IPS-18c (cell line): ENCODE data around the gene KRTAP4-7.
"Not testable (repeated sequence)": the region's sequence is repeated elsewhere in the genome, so short reads cannot be mapped to it uniquely, and the experiment has no call there.

ENCODE experiments used
- H3K4me3 ChIP-seq: 2 replicates; pipeline ENCODE4 v1.7.0; 2013; ENCODE audit warnings: low read depth, mild to moderate bottlenecking, low read length, moderate library complexity; ENCODE audit not compliant: insufficient read depth
- H3K9me3 ChIP-seq: one replicate; pipeline ENCODE4 v1.6.1; 2013; ENCODE audit warnings: mild to moderate bottlenecking, low read length, moderate library complexity; ENCODE audit not compliant: control insufficient read depth, insufficient read depth

Gene KRTAP4-7

DNA sequence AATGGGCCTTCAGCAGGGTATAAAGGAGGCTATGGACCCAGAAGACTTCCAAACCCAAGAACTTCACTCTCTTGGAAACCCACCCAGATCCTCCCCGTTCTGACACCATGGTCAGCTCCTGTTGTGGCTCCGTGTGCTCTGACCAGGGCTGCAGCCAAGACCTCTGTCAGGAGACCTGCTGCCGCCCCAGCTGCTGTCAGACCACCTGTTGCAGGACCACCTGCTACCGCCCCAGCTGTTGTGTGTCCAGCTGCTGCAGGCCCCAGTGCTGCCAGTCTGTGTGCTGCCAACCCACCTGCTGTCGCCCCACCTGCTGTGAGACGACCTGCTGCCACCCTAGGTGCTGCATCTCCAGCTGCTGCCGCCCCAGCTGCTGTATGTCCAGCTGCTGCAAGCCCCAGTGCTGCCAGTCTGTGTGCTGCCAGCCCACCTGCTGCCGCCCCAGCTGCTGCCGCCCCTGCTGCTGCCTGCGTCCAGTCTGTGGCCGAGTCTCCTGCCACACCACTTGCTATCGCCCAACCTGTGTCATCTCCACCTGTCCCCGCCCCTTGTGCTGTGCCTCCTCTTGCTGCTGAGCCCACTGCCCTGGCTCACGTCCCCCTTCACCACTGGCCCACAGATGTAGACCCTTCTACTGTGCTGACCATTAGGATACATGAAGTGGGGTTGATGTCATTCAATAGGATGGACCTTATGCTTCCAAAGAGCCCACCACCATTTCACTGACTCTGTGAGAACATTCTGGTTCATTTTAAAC, at the start of gene KRTAP4-7:
KRTAP4-7 (plus strand) TSS at position 51 of the 757 bp plus-strand sequence; CDS start at position 108, 57 bp downstream.
- H3K4me3 ChIP-seq, H3K9me3 ChIP-seq: not testable (repeated sequence)

DNA sequence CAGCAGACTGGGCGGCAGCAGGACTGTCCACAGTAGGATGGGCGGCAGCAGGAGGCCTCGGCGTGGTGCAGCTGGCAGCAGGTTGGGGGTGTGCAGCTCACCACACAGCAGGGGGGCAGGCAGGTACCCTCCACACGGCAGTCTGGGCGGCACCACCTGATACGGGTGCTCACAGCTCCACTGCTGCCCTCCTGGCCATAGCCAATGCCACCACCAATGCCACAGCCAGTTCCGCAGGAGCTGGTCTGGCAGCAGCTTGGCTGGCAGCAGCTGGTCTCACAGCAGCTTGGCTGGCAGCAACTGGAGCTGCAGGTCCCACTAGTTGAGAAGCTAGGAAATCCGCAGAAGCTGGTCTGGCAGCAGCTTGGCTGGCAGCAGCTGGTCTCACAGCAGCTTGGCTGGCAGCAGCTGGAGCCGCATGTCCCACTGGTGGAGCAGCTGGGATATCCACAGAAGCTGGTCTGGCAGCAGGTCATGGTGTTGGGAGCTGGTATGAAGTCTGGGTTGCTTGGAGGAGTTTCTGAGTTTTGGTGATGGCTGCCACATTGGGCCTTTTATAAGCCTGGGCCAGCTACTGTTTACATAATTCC, 49.5 kb upstream of the KRTAP4-7 start, which contains the start of gene KRTAP1-3:
KRTAP1-3 (minus strand) TSS at position 529 of the 590 bp plus-strand sequence; CDS start at position 476, 53 bp downstream.
- not testable (repeated sequence) for H3K9me3 ChIP-seq, H3K4me3 ChIP-seq

GRCh38 chr17:41037853-41038350, 46.0 kb upstream of the KRTAP4-7 start:
- H3K9me3 ChIP-seq = no peaks in the 10 kb centered on the region

DNA sequence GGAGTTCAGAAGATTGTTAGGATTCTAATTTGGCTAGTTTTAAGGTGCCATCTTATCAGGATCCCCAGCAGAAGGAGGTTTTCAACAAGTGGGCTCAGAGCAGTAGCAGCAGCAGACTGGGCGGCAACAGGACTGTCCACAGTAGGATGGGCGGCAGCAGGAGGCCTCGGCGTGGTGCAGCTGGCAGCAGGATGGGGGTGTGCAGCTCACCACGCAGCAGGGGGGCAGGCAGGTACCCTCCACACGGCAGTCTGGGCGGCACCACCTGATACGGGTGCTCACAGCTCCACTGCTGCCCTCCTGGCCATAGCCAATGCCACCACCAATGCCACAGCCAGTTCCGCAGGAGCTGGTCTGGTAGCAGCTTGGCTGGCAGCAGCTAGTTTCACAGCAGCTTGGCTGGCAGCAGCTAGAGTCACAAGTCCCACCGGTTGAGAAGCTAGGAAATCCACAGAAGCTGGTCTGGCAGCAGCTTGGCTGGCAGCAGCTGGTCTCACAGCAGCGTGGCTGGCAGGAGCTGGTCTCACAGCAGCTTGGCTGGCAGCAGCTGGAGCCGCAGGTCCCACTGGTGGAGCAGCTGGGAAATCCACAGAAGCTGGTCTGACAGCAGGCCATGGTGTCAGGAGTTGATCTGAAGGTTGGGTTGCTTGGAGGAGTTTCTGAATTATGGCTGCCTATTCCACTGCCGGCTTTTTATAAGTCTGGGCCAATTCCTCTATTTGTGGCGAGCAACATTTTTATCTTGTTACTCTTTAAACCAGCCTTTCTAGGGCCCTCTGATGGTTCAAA, 43.0 kb upstream of the KRTAP4-7 start, which contains the start of gene KRTAP1-1:
KRTAP1-1 (minus strand) TSS at position 668 of the 789 bp plus-strand sequence; CDS start at position 615, 53 bp downstream.
- H3K4me3 ChIP-seq = not testable (repeated sequence)

More at GRCh38 chr17:41037853-41038350, 46.0 kb upstream of the KRTAP4-7 start:
- no peak overlapping the region for H3K4me3 ChIP-seq

DNA sequence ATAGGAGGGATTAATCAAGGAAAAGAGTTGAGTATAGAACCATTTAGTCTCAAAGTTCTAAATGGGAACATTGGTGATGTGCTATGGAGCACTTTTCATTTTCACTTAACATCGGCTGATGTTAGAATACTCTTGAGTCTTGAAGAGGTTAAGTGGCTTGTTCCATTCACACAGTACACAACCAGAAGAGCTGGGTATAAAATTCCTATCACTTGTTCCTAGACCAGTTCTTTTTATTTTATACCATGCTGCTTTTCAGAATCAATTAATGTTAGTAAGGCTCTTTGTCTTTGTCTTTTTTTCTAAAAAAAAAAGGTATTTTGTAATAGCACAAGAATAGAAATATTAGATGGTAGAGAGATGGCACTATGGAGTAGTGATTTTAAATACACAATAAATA, 41.0 kb upstream of the KRTAP4-7 start:
- no peaks in the 10 kb centered on the region for H3K9me3 ChIP-seq
- H3K4me3 ChIP-seq = no peak overlapping the region

More for the DNA sequence above, 43.0 kb upstream of the KRTAP4-7 start, which contains the start of gene KRTAP1-1:
- H3K9me3 ChIP-seq = not testable (repeated sequence)

- H3K4me3 ChIP-seq, H3K9me3 ChIP-seq: not testable (repeated sequence)
Observed at GRCh38 chr17:41046735-41047465, 37.0 kb upstream of the KRTAP4-7 start, which contains the start of gene KRTAP2-1. KRTAP2-1 (minus strand) TSS chr17:41047316; CDS start chr17:41047267, 49 bp downstream.

GRCh38 chr17:41048441-41048840, 35.5 kb upstream of the KRTAP4-7 start:
- no peaks in the 10 kb centered on the region for H3K9me3 ChIP-seq
- H3K4me3 ChIP-seq = no peak overlapping the region

GRCh38 chr17:41049110-41049509, 34.8 kb upstream of the KRTAP4-7 start:
- Histone ChIP-seq H3K4me3 (no peak overlapping the region), H3K9me3 (no peaks in the 10 kb centered on the region)

DNA sequence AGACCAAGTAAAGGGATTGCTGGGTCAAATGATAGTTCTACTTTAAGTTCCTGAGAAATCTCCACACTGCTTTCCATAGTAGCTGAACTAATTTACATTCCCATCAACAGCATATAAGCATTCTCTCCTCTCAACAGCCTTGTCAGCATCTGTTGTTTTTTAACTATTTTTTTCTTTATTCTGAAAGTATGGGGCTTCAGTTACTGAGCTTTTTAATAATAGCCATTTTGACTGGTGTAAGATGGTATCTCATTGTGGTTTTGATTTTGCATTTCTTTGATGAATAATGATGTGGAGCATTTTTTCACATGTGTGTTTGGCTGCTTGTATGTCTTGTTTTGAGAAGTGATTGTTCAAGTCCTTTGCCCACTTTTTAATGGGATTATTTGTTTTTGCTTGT, 31.4 kb upstream of the KRTAP4-7 start:
- H3K4me3 ChIP-seq = no peak overlapping the region
- no peaks in the 10 kb centered on the region for H3K9me3 ChIP-seq

- Histone ChIP-seq H3K4me3 (no peak overlapping the region), H3K9me3 (no peaks in the 10 kb centered on the region)
Observed at GRCh38 chr17:41054025-41054424, 29.9 kb upstream of the KRTAP4-7 start.

- H3K4me3 ChIP-seq, H3K9me3 ChIP-seq: not testable (repeated sequence)
Observed at GRCh38 chr17:41054556-41054955, 29.4 kb upstream of the KRTAP4-7 start.

- H3K4me3 ChIP-seq, H3K9me3 ChIP-seq: not testable (repeated sequence)
Observed at GRCh38 chr17:41055130-41055529, 28.8 kb upstream of the KRTAP4-7 start, which contains the start of gene KRTAP2-2. KRTAP2-2 (minus strand) TSS chr17:41055230; CDS start chr17:41055211, 19 bp downstream.

- H3K9me3 ChIP-seq = no peaks in the 10 kb centered on the region
- H3K4me3 ChIP-seq = no peak overlapping the region
Observed at GRCh38 chr17:41057547-41057946, 26.4 kb upstream of the KRTAP4-7 start.

- no peaks in the 10 kb centered on the region for H3K9me3 ChIP-seq
- H3K4me3 ChIP-seq = no peak overlapping the region
Observed at GRCh38 chr17:41058741-41059140, 25.2 kb upstream of the KRTAP4-7 start.

- H3K4me3 ChIP-seq, H3K9me3 ChIP-seq: not testable (repeated sequence)
Observed at GRCh38 chr17:41059276-41060051, 24.5 kb upstream of the KRTAP4-7 start.

GRCh38 chr17:41060052-41060604, 23.8 kb upstream of the KRTAP4-7 start, which contains the start of gene KRTAP2-3:
KRTAP2-3 (minus strand) TSS chr17:41060114; CDS start chr17:41060050, 64 bp downstream.
- Histone ChIP-seq H3K4me3 (no peak within 1 kb of the TSS), H3K9me3 (no peaks in the 10 kb centered on the region)
